22Rv1 (cell line): ENCODE data around the gene OR10J4.
"Not testable (repeated sequence)": the region's sequence is repeated elsewhere in the genome, so short reads cannot be mapped to it uniquely, and the experiment has no call there.

ENCODE experiments used
- H3K27ac ChIP-seq: fragments of 450-650 bp; 2 replicates; pipeline ENCODE4 v1.5.1; 2017
- ZFX ChIP-seq: fragments of 450-650 bp; IDR thresholded peaks from 2 replicates; pipeline ENCODE4 v1.6.1; 2017; ENCODE audit warnings: antibody characterized with exemption, borderline replicate concordance
- TF ChIP-seq, protein P1 (sequence below): fragments of 450-650 bp; IDR thresholded peaks from 2 replicates; pipeline ENCODE4 v1.5.1; 2017; ENCODE audit warnings: mild to moderate bottlenecking

The OR10J4 gene

DNA sequence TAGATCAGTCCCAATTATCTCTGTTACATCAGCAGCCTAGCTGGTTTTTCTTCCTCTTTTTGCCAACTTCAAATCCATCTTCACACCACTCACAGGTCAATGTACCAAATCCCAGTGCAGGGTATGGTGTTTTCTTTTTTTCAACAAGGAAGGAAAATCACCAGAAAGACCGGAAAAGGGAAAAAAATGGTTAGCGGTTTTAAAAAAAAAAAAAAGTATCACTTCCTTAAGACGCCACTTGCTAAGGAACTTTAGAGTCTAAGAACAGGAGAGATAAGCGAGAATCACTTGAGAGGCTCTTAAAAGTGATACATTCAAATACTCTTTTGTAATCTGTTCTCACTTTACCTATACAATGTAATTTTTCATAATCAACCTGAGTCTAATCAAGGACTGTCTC is 4.5 kb downstream of the OR10J4 start:
- no peak for TF ChIP-seq ZFX
- TF ChIP-seq, protein P1, sequence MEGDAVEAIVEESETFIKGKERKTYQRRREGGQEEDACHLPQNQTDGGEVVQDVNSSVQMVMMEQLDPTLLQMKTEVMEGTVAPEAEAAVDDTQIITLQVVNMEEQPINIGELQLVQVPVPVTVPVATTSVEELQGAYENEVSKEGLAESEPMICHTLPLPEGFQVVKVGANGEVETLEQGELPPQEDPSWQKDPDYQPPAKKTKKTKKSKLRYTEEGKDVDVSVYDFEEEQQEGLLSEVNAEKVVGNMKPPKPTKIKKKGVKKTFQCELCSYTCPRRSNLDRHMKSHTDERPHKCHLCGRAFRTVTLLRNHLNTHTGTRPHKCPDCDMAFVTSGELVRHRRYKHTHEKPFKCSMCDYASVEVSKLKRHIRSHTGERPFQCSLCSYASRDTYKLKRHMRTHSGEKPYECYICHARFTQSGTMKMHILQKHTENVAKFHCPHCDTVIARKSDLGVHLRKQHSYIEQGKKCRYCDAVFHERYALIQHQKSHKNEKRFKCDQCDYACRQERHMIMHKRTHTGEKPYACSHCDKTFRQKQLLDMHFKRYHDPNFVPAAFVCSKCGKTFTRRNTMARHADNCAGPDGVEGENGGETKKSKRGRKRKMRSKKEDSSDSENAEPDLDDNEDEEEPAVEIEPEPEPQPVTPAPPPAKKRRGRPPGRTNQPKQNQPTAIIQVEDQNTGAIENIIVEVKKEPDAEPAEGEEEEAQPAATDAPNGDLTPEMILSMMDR: no peak
- no peak overlapping the region for H3K27ac ChIP-seq

GRCh38 chr1:159439422-159439821 is 7.4 kb downstream of the OR10J4 start, which contains the start of gene OR10J1:
TSS of gene OR10J1 (plus strand) at chr1:159439722. CDS start at chr1:159439792, 70 bp downstream.
- TF ChIP-seq, protein P1: no peak
- TF ChIP-seq ZFX: no peak
- H3K27ac ChIP-seq: no peak within 1 kb of the TSS

- H3K27ac ChIP-seq: no peak overlapping the region
- TF ChIP-seq, protein P1: no peak
- no peak for TF ChIP-seq ZFX
Measured at GRCh38 chr1:159441360-159441759, 9.4 kb downstream of the OR10J4 start.

- TF ChIP-seq, protein P1: no peak
- no peak for TF ChIP-seq ZFX
Measured at GRCh38 chr1:159442428-159442827, 10.4 kb downstream of the OR10J4 start.

DNA sequence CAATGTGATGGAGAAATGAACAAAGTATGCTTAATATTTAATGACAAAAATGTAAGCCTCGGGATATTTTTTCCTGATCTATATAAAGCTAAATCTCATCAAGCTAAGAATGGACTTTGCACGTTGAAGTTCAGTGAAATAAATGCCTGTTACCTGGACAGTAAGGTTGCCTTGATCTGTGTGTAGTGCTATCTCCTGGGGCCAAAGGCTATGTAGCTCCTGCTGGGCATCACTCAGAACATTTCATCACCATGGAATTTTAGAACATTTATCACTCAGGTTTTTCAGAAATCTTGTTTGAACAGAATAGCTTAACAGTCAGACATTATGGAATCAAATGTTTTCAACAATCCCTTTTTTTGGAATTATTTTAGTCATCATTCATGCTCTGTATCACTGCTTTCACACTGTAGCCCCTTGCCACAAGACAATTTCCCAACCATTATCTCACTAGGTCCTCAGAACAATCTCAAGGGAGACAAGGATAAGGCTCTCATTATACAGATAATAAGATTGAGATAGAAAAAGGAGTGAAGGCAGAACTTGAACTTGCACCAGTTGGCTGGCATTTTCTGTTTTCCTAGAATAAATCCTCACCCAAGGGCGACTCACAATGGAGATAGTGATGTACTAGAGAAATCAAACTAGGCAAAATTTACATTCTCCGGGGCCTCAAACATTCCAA is 11.2 kb downstream of the OR10J4 start:
- TF ChIP-seq, protein P1: no peak
- no peak for TF ChIP-seq ZFX
- no peak overlapping the region for H3K27ac ChIP-seq

More at GRCh38 chr1:159442428-159442827, 10.4 kb downstream of the OR10J4 start:
- H3K27ac ChIP-seq: no peak overlapping the region

- TF ChIP-seq, protein P1: no peak
- no peak for TF ChIP-seq ZFX
- H3K27ac ChIP-seq: no peak overlapping the region
Measured at GRCh38 chr1:159444511-159444910, 12.5 kb downstream of the OR10J4 start.

DNA sequence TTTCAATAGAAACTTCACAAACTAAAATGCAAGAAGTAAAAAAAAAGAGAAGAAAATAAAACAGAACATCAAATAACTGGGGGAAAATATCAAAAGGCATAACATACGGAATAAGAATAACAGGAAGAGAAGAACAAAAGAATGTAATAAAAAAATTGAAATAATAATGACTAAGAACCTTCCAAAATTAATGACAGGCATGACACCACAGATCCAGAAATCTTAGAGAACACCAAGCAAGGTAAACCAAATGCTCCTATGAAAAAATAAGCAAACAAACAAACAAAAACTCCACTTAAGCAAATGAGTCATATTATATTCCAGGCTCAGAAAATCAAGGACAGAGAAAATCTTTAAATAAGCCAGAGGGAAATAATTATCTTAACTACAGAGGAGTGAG is 16.2 kb downstream of the OR10J4 start:
- TF ChIP-seq, protein P1: no peak
- TF ChIP-seq ZFX: no peak
- H3K27ac ChIP-seq: no peak overlapping the region

DNA sequence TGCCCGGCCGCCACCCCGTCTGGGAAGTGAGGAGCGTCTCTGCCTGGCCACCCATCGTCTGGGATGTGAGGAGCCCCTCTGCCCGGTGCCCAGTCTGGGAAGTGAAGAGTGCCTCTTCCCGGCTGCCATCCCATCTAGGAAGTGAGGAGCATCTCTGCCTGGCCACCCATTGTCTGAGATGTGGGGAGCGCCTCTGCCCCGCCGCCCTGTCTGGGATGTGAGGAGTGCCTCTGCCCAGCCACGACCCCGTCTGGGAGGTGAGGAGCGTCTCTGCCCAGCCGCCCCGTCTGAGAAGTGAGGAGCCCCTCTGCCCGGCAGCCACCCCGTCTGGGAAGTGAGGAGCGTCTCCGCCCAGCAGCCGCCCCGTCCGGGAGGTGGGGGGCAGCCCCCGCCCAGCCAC is 17.6 kb downstream of the OR10J4 start:
- not testable (repeated sequence) for H3K27ac ChIP-seq
